IMR-90 (cell line): ENCODE results near the gene DNAI7. TPM values are rescaled to one million over a fixed set of nuclear protein-coding genes. Genes with fewer than 3 reads are reported as not detected.

Experiments
- ATAC-seq: fragments of 200-7000 bp; cut with Tn5 transposase; 2 replicates; pipeline ENCODE4 v1.9.1; 2020; ENCODE audit warnings: low read depth, mild to moderate bottlenecking, moderate library complexity
- BruUV-seq: library from RNA; stranded (reverse); fragments of 400-500 nt; replicated peaks from 2 replicates; lab custom pipeline; 2021; lab: Mats Ljungman, UMichigan
- CTCF ChIA-PET: fragments of 300-600 bp; formaldehyde crosslinking; extraction: SDS; loops from one replicate; lab custom pipeline; 2021; ENCODE audit warnings: antibody characterized with exemption; lab: Yijun Ruan, JAX
- POLR2A ChIA-PET: fragments of 300-600 bp; sonication (Branson Sonifier 250); formaldehyde crosslinking; loops from one replicate; lab custom pipeline; 2022; ENCODE audit warnings: antibody characterized with exemption; ENCODE audit not compliant: unreplicated experiment; lab: Charles Lee
- DNase-seq: peaks from one replicate; pipeline ENCODE4 v3.0.0; 2013
- H2AFZ ChIP-seq: replicated peaks from 2 replicates; pipeline ENCODE3; 2013; ENCODE audit warnings: low read length, mild to moderate bottlenecking; ENCODE audit not compliant: poor library complexity
- H2AK5ac ChIP-seq: 2 replicates; pipeline ENCODE4 v1.6.1; 2013; ENCODE audit warnings: low read depth, low read length, inconsistent platforms
- H2AK9ac ChIP-seq: replicated peaks from 2 replicates; pipeline ENCODE3; 2013; ENCODE audit warnings: mild to moderate bottlenecking, low read depth, low read length, moderate library complexity; ENCODE audit not compliant: poor library complexity
- H2BK120ac ChIP-seq: 2 replicates; pipeline ENCODE4 v1.6.1; 2013; ENCODE audit warnings: low read depth, low read length, inconsistent platforms
- H2BK15ac ChIP-seq: 3 replicates; pipeline ENCODE4 v1.6.1; 2013; ENCODE audit warnings: low read depth, low read length, inconsistent platforms
- H2BK20ac ChIP-seq: 2 replicates; pipeline ENCODE4 v1.6.1; 2013; ENCODE audit warnings: low read depth, mild to moderate bottlenecking, inconsistent platforms, low read length, moderate library complexity
- H2BK5ac ChIP-seq: 2 replicates; pipeline ENCODE4 v1.6.1; 2013; ENCODE audit warnings: mild to moderate bottlenecking, low read depth, low read length, inconsistent platforms; ENCODE audit not compliant: poor library complexity, severe bottlenecking
- H3K14ac ChIP-seq: replicated peaks from 2 replicates; pipeline ENCODE4 v1.6.1; 2013; ENCODE audit warnings: low read depth, low read length, inconsistent platforms
- H3K18ac ChIP-seq: 2 replicates; pipeline ENCODE4 v1.6.1; 2013; ENCODE audit warnings: low read depth, low read length, control low read depth
- H3K23ac ChIP-seq: 2 replicates; pipeline ENCODE4 v1.6.1; 2013; ENCODE audit warnings: low read depth, low read length, inconsistent platforms
- H3K27ac ChIP-seq: 2 replicates; pipeline ENCODE4 v1.5.1; 2013; ENCODE audit warnings: mild to moderate bottlenecking, control low read depth, low read length; ENCODE audit not compliant: insufficient read depth
- H3K27me3 ChIP-seq: 2 replicates; pipeline ENCODE4 v1.6.1; 2013; ENCODE audit warnings: low read length; ENCODE audit not compliant: control insufficient read depth, insufficient read depth
- H3K36me3 ChIP-seq: 2 replicates; pipeline ENCODE4 v1.6.1; 2013; ENCODE audit warnings: low read length, mixed read lengths; ENCODE audit not compliant: control insufficient read depth, insufficient read depth
- H3K4ac ChIP-seq: 2 replicates; pipeline ENCODE4 v1.6.1; 2013; ENCODE audit warnings: low read depth, low read length, inconsistent platforms
- H3K4me1 ChIP-seq: 2 replicates; pipeline ENCODE4 v1.6.1; 2013; ENCODE audit warnings: low read length, mixed read lengths; ENCODE audit not compliant: control insufficient read depth, insufficient read depth
- H3K4me2 ChIP-seq: 2 replicates; pipeline ENCODE4 v1.6.1; 2013; ENCODE audit warnings: low read depth, mild to moderate bottlenecking, control low read depth, low read length, moderate library complexity
- H3K4me3 ChIP-seq: 2 replicates; pipeline ENCODE4 v1.5.1; 2013; ENCODE audit warnings: low read depth, mild to moderate bottlenecking, control low read depth, low read length, moderate library complexity; ENCODE audit not compliant: insufficient read depth
- H3K56ac ChIP-seq: 2 replicates; pipeline ENCODE4 v1.6.1; 2013; ENCODE audit warnings: low read length, inconsistent platforms; ENCODE audit not compliant: insufficient read depth; ENCODE audit errors: extremely low read depth
- H3K79me1 ChIP-seq, 2 experiments: 2 replicates each; pipeline ENCODE4 v1.6.1; 2013; ENCODE audit warnings: low read length in 2 of 2, inconsistent platforms in 1 of 2, low read depth in 1 of 2
- H3K9ac ChIP-seq: 2 replicates; pipeline ENCODE4 v1.6.1; 2013; ENCODE audit warnings: low read depth, low read length, control low read depth
- H3K9me1 ChIP-seq: 2 replicates; pipeline ENCODE4 v1.6.1; 2013; ENCODE audit warnings: low read length, inconsistent platforms; ENCODE audit not compliant: insufficient read depth
- H3K9me3 ChIP-seq: 2 replicates; pipeline ENCODE4 v1.6.1; 2013; ENCODE audit warnings: low read length; ENCODE audit not compliant: control insufficient read depth, insufficient read depth
- H4K20me1 ChIP-seq: 2 replicates; pipeline ENCODE4 v1.6.1; 2013; ENCODE audit warnings: low read length, inconsistent platforms; ENCODE audit not compliant: insufficient read depth
- H4K5ac ChIP-seq: 2 replicates; pipeline ENCODE4 v1.6.1; 2013; ENCODE audit warnings: mild to moderate bottlenecking, low read depth, low read length, control low read depth
- H4K8ac ChIP-seq, 2 experiments: 2 replicates each; pipeline ENCODE4 v1.6.1; 2013; ENCODE audit warnings: low read depth in 2 of 2, low read length in 2 of 2, control low read depth in 1 of 2, inconsistent platforms in 1 of 2
- H4K91ac ChIP-seq: 2 replicates; pipeline ENCODE4 v1.6.1; 2013; ENCODE audit warnings: low read depth, low read length, inconsistent platforms; ENCODE audit not compliant: insufficient read depth
- whole genome bisulfite sequencing, 2 experiments: methylation state at CpG; one replicate each; pipeline versions ENCODE4 v1.1.5 to v1.1.7; 2013; ENCODE audit warnings: missing lambda C conversion rate in 2 of 2; ENCODE audit not compliant: insufficient read length in 1 of 2; ENCODE audit errors: extremely low coverage in 2 of 2; 5-methylcytosine and 5-hydroxymethylcytosine counted together
- dilution Hi-C: fragments of 300-500 bp; cut with HindIII; formaldehyde crosslinking; loops from one replicate; pipeline ENCODE4 v1.14.3; 2018; ENCODE audit warnings: low sequenced_read_pairs; ENCODE audit not compliant: unreplicated experiment
- in situ Hi-C: fragments of 300-500 bp; cut with MboI; formaldehyde crosslinking; loops from 3 replicates; pipeline ENCODE4 v1.14.3; 2019; ENCODE audit warnings: low sequenced_read_pairs, inconsistent platforms, mixed read lengths
- intact Hi-C: fragments of 100-400 bp; cut with micrococcal nuclease; formaldehyde crosslinking; loops from 2 replicates; pipeline ENCODE4 v1.10.0; 2022
- polyA plus RNA-seq, 3 experiments: library from polyadenylated mRNA; depleted of rRNA; stranded (reverse); fragments of >200 nt; gene quantifications; 2 replicates each; pipeline ENCODE4 v1.2.3, GENCODE V29; 2012; ENCODE audit warnings: low replicate concordance in 1 of 3
- total RNA-seq: library from RNA; depleted of rRNA; stranded (reverse); fragments of >200 nt; gene quantifications from 2 replicates; pipeline ENCODE4 v1.2.3, GENCODE V29; 2012
- TF ChIP-seq, protein P1 (sequence below): fragments of 150-350 bp; IDR thresholded peaks from 2 replicates; pipeline ENCODE4 v1.6.1; 2016; ENCODE audit warnings: low read depth, mild to moderate bottlenecking, low read length, moderate library complexity, borderline replicate concordance

Gene DNAI7
- total and polyA plus RNA-seq, 2 of the 4 experiments (the other 2 are of a cell fraction): under 0.01 to 0.07 TPM

DNA sequence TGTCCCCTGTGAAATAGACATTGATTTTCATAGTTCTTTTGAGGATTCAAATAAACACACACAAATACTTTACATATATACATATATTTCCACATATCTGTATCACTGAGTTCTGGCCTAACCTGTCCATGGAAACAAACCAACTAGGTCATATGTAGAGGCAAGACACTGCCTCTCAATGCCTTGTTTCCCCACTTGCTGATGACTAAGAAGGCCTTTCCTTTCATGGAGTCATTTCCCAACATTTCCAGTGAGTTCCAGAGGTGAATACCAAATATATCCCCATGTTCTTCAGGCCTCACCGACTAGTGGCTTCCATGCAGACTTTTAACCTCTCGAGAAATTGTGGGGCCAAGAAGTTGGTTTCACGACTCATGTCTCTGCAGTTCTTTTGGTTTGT lies 120.8 kb downstream of the DNAI7 start:
- no peak overlapping the region for H2BK20ac ChIP-seq
- H2AK5ac ChIP-seq: no peak overlapping the region
- H4K91ac ChIP-seq: no peak overlapping the region
- H2AFZ ChIP-seq: no peak overlapping the region
- H3K23ac ChIP-seq: no peak overlapping the region
- H3K36me3 ChIP-seq: no peaks in the 10 kb centered on the region
- TF ChIP-seq, protein P1, sequence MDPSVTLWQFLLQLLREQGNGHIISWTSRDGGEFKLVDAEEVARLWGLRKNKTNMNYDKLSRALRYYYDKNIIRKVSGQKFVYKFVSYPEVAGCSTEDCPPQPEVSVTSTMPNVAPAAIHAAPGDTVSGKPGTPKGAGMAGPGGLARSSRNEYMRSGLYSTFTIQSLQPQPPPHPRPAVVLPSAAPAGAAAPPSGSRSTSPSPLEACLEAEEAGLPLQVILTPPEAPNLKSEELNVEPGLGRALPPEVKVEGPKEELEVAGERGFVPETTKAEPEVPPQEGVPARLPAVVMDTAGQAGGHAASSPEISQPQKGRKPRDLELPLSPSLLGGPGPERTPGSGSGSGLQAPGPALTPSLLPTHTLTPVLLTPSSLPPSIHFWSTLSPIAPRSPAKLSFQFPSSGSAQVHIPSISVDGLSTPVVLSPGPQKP: no peak
- no peaks in the 10 kb centered on the region for H3K27me3 ChIP-seq
- no peak overlapping the region for H4K5ac ChIP-seq
- no TSS peak for BruUV-seq
- no peak overlapping the region for H2BK5ac ChIP-seq
- H3K9ac ChIP-seq: no peak overlapping the region
- H3K4me1 ChIP-seq: no peaks in the 10 kb centered on the region
- 95% methylated on average over 3 of the region's 3 CpGs; no CpG with 5 or more reads in 1 of the 2 experiments for WGBS, 2 experiments
- no peak overlapping the region for H2BK120ac ChIP-seq
- H3K27ac ChIP-seq: no peak overlapping the region
- H3K4ac ChIP-seq: no peak overlapping the region
- H3K14ac ChIP-seq: no peak overlapping the region
- H3K56ac ChIP-seq: no peak overlapping the region
- no peak overlapping the region for H4K8ac ChIP-seq
- H3K4me2 ChIP-seq: no peak overlapping the region
- no peak overlapping the region for H2BK15ac ChIP-seq
- CTCF ChIA-PET: no interaction called here
- no peaks in the 10 kb centered on the region for H3K9me3 ChIP-seq
- dilution Hi-C loops: no loop called here
- no peak overlapping the region for H3K4me3 ChIP-seq
- intact Hi-C loops: no loop called here
- no peaks in the 10 kb centered on the region for H3K79me1 ChIP-seq
- no peaks in the 10 kb centered on the region for H4K20me1 ChIP-seq
- H2AK9ac ChIP-seq: no peak overlapping the region
- no peak for ATAC-seq
- in situ Hi-C loops: no loop called here
- no peaks in the 10 kb centered on the region for H3K9me1 ChIP-seq
- no peak overlapping the region for H3K18ac ChIP-seq
- no peak for DNase-seq
- POLR2A ChIA-PET: no interaction called here
